HG02981 (cell line): ENCODE measurements around the gene SPIN1.

Experiments
- ATAC-seq: cut with Tn5 transposase; IDR thresholded peaks from one replicate; pipeline ENCODE4 v1.9.1; 2021; ENCODE audit warnings: mild to moderate bottlenecking, moderate library complexity; ENCODE audit not compliant: unreplicated experiment

Gene SPIN1

DNA sequence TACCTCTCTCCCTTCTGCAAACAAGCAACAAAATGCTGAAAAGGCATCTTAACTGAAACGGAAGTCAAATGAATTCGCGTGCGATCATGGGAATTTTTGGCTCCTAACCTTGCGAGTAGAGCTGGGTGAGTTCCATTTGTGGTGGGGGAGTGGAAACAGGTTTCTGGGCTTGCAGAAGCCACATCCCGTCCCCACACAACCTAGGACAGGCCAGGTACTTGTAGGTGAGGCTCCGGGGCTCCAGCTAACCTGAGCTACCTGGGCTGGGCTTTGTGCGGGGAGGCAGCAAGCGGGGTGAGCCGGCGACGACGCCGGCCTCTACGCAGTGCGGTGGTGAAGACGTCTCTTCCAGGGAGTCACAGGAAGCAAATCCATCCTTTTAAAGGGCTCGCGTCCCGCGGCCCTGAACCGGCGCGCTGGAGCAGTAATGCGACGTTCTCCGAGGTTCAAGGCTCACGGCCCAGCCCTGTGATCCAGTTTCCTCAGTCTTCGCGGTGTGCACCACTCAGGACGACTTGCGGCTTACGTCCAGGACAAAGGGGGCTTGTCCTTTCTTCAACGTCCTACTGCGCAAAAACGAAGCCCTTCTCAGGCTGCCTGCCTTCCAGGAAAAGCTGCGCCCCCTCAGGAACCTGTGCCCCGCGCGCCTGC, 567 bp upstream of the SPIN1 start:
- peak; percentile 7 for ATAC-seq

DNA sequence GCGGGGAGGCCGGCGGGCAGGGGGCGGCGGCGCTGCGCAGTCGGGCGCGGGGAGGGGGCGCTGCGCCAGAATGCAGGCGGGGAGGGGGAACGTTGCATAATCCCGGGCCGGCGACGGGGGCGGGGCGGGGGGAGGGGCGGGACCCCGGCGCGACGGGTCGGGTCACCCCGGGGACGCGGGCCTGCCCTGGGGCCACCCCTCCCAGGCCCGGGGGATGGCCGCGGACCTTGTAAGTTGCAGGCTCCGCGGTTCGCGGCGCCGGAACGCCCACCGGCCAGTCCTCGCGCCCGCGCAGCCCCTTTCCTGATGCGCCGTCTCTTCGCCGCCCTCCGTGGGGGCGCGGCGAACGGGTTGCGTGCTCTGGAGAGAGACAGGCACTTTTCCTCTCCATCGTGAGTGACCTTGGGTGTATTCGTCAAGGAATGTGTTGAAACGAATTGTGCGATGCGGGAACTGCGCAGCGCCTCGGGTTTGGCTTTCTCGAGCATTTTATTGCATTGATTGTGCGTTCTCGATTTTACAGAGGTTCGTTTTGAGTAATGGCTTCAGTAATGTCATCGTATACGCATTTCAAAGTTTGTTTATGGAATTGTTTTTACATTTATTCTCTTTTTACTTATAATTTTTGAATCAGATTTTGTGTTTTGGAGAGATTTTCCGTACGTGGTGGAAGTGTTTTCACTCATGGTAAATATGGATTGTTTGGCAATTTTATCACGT, 802 bp downstream of the SPIN1 start:
- peak; percentile 27 for ATAC-seq

DNA sequence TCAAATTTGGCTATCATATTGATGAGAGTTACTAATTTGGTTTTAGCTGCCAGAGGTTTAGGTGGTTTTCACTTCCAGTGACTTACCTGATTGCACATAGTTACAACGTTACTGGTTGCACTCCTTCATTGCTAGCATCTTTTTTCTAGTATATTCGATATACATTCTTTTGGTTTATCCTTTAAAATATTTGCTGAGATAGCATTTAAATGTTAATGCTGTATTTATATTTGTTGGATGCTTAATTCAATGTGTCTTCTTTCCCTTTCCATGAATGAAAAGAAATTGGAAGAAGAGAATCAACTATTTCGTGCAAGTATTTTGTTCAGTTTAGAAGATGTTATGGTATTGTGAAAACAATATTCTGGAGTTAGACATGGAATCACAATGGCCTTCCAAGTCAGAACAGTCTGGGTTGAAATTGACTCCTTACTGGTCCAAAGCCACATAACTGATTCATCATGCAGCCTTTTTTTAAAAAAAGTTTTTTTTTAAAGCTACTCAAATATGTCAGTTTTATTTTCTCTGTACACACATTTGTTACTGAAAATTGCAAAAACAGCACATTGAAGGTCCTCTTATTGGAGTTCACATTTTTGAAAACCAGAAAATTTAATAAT, 2.2 kb downstream of the SPIN1 start:
- no peak for ATAC-seq

DNA sequence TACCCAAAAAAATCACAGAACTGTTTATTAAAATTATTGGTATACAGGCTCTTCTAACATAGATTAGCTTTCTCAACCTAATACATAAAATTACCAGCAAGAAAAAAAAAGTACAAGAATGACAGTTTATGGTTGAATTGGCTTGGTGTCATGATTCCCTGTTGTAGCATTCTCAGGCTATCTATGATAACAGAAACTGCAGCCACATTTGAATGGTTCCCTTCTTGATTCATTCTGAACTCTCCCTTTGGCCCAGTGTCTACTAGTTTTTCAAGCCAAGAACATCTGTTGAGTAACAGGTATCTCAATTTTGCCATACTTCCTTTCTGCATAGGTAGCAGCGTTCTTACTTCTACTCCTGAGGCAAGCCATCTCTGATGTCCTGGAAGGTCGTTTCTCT, 3.0 kb downstream of the SPIN1 start:
- no peak for ATAC-seq

DNA sequence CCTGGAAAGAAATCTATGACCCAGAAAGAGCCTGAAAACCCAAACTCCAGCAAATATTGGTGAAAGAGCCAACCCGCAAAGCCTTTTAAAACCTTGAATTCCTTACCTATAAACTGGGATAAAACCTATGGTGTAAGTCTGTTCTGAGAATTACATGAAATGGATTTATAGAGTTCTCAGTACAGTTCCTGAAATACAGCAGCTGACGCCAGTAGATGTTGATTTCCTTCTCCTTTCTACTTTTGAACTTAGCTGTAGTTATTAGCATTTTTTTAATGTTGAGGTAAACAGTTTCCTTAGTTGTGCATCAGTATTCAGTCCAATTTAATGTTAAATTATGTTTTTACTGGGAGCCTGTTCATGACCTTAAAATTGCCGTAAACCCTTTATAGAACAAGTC, 3.7 kb downstream of the SPIN1 start:
- no peak for ATAC-seq

DNA sequence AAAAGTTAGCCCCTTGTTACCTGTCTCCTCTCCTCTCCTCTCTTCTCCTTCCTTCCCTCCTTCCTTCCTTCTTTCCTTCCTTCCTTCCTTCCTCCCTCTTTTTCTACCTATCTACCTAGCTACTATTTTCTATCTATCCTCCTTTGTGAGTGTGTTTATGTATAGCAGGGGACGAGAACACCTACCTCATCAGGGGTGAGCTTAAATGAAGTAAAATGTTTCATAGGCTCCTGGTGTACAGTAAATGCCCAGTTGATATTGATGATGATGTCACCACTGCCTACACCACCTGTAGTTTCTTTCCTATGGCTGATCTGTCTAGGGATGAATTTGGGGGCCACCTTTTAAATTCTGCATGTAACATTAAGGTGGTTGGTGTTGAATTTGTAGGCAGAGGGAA, 4.3 kb downstream of the SPIN1 start:
- no peak for ATAC-seq

DNA sequence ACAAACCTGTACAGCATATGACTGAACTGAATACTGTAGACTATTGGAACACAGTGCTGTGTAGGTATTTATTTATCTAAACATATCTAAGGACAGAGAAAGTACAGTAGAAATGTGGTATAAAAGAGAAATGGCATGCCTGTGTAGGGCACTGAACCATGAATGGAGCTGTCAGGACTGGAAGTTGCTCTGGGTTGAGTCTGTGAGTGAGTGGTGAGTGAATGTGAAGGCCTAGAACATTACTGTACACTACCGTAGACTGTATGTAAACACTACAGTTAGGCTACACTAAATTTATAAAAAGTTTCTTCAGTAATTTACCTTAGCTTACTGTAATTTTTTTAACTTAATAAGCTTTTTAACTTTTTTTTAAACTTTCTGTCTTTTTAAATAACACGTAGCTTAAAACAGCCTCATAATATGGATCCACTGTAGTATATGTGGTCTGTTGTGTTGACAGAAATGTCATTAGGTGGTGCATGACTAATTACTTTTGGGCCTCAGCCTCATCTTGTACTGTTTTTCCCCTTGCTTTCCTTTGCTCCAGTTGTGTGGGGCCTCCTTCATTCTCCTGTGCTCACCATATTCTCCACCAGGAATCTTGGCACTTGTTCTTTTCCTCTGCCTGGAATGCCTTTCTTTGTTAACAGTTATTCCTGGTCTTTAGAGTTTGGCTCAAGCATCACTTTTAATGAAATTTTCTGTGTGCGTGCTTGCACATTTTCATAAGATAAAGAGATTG, 8.8 kb downstream of the SPIN1 start:
- no peak for ATAC-seq

DNA sequence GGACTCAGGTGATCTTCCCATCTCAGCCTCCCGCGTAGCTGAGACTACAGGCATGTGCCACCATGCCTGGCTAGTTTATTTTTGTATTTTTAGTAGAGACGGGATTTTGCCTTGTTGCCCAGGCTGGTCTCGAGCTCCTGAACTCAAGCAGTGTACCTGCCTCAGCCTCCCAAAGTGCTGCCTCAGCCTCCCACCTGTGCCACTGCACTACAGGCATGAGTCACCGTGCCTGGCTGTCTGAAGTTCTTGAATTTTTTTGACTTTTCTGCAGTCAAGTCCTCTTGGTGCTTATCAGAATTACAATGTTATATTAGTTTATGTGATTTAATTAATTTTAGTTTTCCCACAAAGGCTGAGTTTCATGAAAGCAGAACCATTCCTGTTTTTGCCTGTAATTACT, 9.8 kb downstream of the SPIN1 start:
- ATAC-seq, result no peak

DNA sequence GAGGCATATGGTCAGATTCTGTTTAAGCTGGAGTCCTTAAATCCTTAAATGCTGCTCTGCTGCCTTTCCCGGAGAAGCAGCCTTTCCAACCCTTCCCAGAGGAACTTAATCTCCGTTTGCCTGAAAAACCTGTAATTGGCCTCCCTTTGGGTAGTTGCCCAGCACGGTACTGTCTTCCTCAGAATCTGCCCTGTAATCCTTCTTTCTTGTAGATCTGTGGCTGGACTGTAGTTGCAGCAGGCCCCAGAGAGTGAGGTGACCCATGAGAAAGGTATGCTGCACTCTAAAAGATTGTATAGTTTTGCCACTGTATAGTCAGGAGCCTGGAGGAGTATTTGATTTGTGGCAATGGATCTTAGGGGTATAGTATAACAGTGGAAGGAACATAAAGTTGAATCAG, 11.7 kb downstream of the SPIN1 start:
- no peak for ATAC-seq

DNA sequence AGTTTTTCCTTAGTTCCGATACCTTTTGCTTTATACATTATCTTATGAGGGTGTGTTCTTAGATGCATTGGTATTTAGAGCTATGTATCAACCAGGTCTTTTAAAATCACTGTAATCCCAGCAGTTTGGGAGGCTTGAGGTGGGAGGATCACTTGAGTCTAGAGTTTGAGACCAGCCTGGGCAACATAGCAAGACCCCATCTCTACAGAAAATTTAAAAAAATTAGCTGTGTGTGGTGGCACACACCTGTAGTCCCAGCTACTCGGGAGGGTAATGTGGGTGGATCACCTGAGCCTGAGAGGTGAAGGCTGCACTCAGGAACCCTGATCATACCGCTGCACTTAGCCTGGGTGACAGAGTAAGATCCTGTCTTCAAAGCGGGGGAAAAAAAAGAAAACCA, 15.1 kb downstream of the SPIN1 start:
- no peak for ATAC-seq

DNA sequence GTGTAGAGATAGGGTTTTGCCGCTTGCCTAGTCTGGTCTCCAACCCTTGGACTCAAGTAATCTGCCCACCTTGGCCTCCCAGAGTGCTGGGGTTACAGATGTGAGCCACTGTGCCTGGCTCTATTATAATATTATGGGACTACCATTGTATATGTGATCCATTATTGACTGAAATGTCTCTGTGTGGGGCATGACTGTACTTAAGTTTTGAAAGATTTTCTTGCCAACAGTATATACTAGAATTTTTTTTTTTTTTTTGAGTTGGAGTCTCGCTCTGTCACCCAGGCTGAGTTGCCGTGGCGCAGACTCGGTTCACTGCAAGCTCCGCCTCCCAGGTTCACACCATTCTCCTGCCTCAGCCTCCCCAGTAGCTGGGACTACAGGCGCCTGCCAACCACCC, 17.8 kb downstream of the SPIN1 start:
- no peak for ATAC-seq

DNA sequence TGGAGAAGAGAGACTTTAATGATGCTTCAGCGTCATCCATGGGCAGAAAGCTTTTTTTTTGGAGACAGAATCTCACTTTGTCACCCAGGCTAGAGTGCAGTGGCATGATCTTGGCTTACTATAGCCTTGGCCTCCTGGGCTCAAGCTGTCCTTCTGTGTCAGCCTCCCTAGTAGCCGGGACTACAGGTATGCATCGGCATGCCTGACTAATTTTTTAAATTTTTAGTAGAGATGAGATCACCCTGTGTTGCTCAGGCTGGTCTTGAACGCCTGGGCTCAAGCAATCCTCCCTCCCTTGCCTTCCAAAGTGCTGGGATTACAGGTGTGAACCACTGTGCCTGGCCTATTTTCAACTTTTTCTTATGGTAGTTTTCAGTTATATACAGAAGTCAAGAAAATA, 23.2 kb downstream of the SPIN1 start:
- ATAC-seq, result no peak

DNA sequence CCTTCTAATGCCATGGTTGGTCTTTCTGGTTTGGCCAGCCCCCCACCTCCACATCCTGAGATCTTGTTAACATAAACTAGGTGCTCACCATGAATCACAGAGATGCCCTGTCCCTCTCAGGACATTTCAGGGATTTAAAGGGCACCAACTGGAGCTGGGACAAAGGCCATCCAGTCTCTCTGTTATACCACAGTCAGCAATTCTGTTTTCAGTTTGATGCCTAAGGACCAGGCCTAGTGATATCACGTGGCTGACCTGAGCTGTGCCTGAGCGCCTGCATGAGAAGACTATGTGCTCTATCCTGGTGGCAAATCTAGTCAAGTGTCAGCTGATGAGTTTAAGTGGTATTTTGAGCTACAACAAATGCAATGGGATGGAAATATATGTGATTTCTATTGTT, 26.1 kb downstream of the SPIN1 start:
- ATAC-seq, result no peak

DNA sequence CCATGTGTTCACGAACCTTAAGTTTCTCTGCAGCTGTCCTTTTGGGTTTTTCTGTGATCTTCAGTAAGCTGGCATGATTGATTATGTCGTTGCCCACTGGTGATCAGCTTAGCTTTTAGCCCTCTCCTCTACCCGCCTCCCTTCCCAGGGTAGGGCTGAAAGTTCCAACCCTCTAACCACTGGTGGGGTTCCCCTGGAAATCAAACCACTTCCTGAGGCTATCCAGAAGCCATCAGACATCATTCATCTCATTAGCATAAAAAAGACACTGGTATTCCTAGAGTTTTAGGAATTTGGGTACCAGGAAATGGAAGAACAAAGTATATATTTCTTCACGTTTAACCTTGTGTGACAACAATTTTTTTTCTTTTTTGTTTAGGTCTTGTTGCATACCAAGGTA, 29.8 kb downstream of the SPIN1 start:
- no peak for ATAC-seq

DNA sequence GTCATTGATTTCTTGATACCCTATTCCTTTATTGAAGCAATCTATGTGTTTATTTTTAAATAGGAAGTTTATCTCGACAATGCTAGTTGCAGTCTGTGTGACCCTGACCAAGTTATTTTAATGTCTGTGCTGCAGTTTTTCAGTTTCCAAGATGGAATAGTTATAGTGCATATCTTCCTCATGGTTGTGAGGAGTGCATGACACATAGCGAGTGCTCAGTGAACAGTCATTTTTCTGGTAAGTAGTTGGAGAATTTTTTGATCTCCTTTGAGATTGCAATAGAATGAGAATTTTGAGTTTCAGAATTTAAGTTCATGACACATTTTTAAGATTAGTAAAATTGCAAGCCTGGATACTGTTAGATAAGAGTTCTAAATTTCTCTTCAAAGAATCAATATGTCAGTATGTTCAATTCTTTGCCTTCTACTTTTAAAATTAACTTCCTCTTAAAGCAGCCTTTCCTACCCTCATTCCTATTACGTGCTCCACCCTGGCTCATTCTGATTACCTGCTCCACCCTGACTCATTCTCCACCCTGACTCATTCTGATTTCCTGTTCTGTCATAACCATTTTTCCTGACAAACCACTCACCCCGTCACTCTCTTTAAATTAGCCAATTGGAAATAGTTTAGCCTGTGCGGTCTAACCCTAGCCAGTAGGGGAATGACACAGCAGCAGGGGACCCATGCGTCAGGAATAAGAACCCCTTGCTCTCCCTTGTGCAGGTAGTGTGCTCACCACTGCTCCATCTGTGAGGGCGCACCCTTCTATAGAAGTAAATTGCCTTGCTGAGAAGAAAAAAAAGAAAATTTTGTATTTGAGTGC, 30.7 kb downstream of the SPIN1 start:
- no peak for ATAC-seq

DNA sequence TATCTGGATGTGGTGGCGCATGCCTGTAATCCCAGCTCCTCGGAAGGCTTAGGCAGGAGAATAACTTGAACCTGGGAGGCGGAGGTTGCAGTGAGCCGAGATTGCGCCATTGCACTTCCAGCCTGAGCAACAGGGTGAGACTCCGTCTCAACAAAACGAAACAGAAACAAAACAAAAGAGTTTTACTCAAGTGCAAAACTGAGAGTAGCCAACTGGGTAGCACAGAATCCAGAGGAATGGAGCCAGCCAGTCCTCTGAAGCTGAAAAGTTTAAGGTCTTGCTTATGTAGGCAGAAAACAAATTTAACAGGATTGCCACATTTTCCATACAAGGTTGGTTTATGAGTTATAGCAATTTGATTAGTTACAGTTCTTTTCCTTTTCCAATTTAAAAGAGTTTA, 32.0 kb downstream of the SPIN1 start:
- ATAC-seq, result no peak

DNA sequence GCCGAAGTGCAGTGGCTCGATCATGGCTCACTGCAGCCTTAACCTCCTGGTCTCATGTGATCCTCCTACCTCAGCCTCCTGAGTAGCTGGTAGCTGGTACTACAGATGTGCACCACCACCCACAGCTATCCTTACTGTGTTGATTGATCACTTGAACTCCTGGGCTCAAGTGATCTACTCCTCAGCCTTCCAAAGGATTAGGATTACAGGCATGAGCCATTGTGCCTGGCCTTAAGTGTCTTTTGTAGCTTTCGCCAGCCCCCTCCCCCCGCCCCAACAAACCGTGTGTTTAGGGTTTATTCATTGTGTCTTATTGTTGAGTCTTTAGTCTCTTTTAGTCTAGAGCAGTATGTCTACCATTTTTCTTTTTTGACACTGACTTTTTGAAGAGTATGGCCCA, 33.1 kb downstream of the SPIN1 start:
- ATAC-seq, result no peak

DNA sequence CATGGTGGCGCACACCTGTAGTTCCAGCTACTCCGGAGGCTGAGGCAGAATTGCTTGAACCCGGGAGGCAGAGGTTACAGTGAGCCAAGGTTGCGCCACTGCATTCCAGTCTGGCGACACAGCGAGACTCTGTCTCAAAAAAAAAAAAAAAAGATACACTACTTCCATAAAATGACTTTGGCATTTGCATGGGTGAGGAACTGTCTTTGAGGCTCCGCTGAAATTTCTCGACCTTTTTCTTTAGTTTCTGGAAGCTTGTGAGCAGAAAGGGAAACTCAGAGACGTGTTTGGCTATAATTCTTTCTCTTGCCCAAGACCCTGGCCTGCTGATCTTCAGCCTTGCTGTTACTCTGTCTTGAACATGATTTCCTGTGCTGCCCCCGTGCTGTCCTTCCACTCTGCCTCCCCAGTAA, 37.3 kb downstream of the SPIN1 start:
- ATAC-seq, result no peak

DNA sequence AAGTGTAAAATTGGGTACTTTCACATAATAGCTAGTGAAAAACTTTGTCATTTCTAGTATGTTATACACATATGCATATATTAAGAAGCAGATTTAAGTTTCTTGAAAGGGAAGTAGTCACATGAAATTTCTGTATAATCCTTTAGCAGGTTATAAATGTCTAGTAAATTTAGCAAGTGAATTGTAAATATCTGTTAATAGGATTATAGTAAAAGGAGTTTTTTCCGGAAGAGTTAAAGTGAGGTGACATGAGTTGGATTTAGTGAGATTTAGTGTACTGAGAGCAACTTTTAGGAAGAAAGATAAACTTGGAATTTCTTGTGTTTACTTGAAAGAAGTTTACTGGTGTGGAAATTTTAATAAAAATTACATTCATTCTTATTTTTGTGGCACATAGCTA, 38.4 kb downstream of the SPIN1 start:
- no peak for ATAC-seq

DNA sequence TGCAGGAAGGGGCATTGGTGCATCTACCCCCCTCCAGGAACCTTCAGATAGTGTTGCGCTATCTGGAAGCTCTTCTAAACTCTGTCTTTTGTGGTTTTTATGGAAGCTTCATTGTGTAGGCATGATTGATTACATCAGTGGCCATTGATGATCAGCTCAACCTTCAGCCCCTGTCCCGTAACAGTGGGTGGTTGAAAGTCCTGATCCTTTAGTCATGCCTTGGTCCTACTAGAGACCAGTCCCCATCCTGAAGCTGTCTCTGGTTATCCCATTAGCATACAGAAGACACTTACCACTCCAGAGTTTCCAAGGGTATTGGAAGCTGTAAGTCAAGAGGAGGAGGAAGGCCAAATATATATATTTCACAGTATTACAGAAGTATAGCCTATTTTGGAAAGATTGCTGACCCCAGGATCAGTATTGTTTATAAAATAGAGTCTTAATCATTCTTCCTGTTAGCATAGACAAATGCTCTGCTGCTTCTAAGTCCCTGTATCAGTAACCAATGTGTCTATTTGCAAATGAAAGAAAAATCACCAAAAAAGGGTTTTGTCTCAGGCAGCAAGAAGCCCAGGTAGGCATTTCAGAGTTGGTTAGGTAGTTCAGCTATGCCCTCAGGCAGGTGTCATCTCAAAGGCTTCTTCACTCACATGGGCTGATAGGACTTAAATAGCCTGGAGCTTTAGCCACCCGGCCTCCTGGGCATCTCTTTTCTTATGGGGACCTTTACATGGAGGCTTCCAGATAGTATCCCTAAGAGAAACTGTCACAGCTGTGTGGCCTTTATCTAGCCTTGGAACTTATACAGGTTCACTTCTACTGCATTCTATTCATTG, 41.6 kb downstream of the SPIN1 start:
- ATAC-seq, result no peak
